NCI-H2107 treated with DMSO at 0.1 percent for 48 hours (cell line): ENCODE measurements around the gene GUCA2B.

Experiments
- DNase-seq: peaks from one replicate; lab custom pipeline; 2025; ENCODE audit not compliant: unreplicated experiment; lab: John Stamatoyannopoulos, UW

Gene GUCA2B

DNA sequence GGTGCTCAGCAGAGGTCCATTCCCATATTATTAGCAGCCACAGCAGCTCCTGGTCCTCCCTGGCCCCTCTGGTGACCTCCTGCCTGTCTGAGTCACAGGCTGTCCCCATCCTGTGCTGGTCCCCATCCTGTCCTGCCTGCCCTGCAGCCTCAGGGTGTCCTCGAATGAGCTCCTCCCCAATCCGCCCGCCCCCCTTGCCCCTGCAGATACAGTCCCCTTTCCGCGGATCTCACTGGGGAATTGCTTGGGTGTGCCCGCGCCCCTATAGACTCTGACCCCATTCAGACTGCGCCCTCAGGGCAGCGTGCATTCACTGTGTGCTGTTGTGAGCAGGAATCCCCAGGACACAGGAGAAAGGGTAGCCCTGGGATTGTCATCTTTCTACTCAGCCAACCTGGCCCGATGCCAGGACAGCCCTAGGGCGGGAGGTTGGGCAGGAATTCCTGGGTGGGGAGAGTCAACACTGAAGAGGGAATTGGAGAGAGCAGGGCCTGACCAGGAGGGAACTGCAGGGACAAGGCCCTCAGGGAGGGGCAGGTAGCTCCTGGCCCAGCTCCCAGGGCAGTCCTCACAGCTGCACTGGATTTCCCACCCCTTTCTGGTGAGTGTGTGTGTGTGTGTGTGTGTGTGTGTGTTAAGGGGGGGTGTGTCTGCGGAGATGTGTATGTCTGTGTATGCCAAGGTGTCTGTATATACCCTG, 12.5 kb downstream of the GUCA2B start:
- peak; percentile 74 for DNase-seq

DNA sequence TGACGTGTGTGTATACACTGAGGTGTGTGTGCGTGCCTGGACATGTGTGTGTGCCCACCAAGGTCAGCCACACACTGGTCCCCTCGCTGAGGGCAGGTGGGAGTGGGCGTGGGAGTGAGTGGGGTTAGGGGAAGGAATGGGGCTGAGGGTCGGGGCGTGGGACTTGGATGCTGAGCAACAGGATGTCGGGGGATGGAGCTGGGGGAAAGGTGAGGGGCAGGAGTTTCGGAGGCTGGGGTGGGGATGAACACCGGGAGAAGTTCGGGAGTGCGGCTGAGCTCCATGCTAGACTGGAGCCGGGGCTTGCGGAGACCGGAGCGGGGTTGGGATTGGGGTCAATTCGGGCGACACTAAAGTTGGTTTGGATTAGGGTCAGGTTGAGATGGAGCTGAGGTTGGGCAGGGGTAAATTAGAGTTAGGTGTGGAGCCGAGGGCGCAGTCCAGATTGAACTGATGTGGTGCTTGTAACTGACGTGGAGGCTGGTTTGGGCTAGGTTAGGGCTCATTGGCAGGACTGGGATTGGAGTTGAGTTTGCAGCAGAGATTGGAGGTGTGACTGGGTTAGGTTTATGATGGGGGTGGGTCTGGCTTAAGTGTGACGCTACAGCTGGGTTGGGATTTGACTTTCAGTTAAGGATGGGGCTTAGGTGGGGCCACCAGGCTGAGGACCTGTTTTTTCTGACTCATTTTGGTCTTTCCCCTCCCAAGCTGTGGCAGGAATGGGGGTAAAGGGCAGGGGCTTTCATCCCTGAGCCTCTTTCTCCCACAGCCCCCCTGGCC, 14.6 kb downstream of the GUCA2B start:
- no peak for DNase-seq

DNA sequence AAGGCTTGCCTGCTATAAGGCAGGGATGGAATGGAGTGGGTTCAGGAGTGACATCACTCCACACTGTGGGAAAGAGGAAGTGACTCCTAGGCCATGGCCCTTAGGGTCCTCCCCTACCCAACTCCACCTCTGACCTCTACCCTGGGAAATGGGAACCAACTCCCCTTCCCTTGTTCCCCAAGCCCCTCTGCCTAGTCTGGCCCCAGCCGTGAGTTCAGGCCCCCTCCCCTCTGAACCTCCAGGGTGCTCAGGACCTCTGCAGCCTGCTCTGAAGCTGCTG, 15.1 kb downstream of the GUCA2B start:
- DNase-seq, result no peak

DNA sequence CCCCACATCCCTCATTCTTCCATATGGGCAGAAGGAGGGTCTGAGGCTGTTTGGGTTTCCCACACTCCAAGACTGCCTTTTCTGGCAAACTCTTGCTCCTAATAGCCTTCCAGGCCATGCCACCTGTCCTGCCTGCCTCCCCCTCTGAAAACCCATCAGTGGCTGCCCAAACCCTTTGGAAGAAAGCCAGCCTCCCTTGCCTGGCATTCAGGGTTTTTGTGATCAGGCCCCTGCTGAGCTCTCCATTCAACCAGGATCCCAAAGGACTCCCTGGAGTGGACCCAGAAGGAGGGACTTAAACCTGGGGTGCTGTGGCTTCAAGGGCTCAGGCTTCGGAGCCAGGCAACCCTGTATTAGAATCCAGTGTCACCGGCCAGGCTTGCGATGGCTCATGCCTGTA, 15.6 kb downstream of the GUCA2B start:
- peak; percentile 91 for DNase-seq

DNA sequence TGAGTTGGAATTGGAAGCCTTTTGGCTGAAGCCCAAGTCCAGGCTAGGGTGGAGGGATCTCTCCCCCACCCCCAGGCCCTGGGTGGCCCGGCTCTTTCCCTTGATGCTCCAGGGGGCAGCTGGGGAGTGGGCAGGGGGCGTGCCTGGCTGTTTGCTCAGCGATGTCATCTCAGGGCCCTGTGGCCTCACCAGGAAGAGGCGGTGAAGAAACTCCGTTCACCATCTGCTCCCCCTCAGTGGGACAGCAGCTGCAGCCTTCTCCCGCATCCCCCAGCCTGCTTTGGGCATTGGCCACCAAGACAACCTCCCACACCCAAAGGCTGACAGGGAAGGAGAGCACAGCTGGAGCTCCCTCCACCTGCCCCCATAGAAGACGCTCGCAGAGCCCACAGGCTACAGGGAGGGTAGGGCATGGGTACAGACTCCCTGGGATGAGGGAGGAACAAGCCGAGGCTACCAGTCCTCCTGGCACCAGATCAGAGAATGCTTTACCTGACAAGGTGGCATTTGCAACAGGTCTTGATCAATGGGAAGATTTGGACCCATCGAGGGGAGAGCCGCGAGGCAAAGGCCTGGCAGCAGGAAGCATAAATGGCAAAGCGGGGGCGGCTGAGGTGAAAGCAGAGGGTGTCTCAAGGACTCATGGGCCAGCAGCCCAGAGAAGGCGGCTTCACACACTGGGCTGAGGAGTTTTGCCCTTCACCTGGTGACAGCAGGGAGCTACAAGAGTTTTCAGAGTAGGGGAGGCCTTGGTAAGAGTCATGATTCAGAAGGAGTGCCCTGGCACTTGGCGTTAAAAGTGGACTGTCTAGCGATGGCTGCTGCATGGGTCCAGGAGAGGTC, 17.8 kb downstream of the GUCA2B start:
- no peak for DNase-seq

DNA sequence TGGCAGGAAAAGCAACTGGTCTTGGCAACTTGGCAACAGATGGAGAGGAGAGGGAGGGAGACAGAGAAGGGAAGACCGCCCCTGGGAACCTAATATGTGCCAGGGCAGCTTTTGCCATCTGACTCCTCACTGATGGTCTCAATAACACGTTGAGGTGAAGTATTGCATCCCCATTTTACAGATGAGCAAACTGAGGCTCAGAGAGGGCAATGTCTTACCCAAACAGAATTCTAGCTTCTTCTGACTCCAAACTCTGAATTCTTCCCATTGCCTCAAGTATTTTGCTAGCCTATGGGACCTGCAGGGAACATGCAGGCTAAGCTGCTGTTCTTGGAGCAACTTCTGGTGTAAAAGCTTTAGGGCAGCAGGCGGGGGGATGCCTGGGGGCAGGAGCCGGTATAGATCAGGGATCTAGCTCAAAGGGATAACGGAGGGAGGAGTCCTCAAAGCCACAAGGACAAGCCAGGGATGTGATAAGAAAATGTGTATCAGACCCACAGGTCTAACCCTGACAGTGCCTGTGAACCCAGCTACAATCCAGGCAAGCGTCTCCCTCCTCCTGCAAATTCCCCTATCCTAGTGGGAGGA, 18.6 kb downstream of the GUCA2B start:
- no peak for DNase-seq

DNA sequence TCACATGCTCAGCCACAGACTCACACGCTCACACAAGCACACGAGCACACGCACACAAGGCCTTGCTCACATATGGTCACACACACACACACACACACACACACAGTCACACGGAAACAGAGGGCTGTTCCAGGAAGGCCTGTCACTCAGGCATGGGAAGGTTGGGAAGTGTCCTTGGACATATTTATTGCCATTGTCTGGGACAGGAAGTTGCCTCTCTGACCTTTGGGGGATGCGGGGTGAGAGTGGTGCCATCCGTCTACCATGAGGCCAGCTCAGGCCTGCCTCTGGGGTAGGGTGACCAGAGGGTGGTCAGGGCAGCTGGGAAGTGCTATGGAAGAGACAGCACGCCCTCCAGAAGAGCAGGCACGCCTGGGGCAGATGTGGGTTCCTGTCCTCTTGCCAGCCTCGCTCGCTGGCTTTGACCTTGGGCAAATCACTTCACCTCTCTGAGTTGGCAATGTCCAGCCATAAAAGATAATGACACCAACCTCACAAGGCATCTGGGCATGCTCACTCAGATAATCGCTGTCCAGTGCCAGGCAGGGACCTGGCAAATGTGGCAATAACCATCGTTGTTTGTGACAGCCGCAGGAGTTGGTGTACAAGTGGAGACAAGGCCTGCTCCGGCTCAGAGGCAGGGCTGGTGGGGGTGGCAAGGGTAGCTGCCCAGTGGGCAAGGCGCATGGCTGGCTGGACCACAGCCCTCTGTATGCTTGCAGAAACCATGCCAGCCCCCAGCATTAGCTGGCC, 19.3 kb downstream of the GUCA2B start:
- no peak for DNase-seq

DNA sequence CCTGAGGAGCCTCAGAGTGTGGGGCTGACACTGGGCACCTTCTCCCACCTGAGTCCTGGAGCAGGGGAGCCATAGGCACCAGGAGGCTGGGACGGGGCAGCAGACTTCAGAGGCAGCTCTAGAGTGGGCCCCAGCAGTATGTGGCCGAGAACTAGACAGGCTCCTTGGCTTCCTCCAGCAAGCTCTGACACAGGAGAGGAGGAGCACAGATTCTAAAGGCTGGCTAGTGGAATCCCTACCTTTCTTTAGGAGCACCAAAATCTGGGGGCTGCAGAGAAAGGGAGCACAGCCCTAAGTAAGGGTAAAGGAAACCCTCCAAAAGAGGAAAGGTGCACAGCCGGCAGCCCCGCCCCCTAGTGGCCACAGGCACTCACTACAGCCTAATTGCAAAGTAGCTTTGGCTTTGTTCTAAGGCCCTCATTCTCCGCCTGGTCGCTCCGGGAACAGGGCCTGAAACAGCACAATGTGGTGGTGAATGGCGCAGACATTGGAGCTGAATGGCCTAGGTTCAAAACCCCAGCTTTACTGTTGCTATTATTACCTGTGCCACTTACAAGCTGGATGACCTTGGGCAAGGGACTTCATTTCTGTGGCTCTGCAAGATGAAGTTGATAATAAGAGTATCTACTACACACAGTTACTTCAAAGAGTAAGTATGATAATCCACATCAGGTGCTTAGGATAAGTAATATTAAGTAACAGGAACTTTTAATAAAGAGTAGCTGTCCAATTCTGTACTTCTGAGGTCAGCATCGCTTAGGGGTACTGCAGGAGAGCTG, 20.1 kb downstream of the GUCA2B start:
- DNase-seq, result peak; percentile 57

DNA sequence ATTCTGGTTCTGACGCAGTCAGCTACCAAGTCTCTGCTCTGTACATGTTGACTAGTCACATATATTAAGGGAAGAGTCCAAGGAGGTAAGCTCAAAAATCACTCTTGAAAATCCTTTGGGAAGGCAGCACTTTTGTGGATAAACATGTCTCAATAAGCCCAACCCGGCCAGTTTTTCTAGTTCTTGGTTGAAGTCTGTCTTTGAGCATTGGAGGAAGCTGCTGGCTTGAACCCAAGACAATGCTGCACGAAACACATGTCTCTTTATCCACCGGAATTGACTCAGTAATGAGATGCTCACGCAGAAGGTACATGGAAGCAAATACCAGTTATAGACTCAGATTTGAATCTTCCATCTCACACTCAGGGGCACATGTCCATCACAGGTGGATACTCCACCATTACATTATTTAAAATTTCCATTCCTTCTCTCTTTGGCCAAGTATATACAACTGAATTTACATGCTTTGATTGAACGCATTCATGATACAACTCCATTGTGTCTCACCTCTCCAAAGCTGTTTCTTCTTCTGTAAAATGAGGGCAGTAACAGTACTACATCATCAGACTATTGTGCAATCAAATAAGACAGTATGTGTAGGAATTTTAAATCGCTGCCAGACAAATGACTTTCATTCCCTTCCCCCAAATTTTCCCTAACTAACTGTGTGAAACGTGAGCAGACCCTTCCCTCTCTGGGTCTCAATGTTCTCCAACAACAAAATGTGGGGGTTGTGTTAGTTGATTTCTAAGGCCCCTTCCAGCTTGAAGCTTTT, 20.9 kb downstream of the GUCA2B start:
- no peak for DNase-seq

DNA sequence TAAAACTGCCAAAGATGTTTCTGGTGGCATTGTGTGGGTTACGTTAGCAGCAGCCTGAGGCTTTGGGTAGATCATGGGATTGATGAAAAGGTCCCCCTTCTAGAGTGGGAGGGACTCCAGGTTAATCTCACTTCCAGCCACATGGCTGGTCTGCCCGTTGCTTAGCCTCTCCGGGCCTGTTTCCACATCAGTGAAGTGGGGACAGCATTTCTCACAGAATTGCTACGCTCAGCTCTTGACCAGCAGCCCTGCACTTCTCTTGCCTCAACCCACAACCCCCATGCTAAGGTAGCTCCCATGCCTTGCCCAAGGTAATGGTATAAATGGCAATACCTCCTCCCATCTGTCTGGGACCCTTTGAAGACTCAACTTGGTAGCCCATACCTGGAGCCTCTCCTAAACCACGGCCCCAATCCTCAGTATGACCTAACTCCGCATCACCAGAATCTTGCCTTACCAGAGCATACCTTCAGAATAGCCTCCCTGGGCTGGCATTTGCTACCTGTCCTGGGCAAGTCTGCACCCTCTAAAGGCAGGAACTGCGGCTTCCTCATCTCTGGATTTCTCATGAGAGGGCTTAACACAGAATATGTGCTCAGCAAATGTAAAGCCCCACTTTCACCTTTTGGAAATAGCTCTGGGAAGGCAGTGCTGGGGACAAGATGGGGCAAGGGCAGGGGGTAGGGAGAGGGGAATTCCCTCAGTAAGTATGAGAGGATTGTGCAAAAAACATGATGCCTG, 22.3 kb downstream of the GUCA2B start:
- no peak for DNase-seq

DNA sequence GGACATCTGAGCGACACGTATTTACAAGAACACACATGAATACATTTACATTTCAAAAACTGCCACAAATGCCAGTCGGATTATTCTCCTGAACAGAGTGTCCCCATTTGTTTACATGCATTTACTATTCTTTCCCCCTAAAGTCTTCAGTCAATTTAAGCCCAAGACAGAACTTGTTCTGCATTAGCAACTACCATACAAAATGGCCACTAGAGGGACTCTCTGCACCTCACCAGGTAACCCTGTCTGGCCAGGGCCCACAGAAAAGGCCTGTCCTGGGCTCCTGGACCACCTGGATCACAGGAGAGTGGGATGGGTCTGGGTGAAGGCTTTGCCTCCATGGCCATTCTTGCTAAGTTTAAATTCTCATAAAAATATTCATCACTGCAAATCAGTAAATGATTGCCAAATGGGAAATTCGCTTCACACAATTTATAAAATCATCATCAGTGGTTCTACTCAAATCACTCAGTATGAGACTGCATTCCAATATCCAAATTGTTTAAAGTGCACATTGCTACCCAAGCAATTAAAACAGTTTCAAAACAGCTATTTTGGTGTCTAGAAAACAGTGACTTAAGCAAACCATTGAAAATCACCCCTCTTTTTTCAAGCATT, 23.8 kb downstream of the GUCA2B start:
- peak; percentile 61 for DNase-seq

DNA sequence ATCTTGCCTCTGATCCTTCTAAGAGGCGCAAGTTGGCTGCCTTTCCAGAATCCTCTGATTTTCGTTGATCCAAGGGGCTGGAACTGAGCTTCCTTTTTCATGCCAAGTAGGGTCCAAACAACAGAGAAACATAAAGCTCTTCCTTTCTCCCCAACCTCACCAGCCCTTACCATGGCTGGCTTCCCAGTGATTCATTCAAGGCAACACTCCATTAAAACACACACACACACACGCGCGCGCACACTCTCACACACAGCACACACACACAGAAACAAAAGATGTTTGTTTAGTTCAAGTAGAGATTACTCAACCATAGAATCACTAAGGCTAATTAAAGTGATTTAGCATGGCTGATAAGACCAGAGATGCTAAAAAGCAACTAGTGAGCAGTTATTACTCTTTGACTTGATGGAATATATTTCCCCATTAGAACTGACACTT, 24.4 kb downstream of the GUCA2B start:
- peak; percentile 65 for DNase-seq

DNA sequence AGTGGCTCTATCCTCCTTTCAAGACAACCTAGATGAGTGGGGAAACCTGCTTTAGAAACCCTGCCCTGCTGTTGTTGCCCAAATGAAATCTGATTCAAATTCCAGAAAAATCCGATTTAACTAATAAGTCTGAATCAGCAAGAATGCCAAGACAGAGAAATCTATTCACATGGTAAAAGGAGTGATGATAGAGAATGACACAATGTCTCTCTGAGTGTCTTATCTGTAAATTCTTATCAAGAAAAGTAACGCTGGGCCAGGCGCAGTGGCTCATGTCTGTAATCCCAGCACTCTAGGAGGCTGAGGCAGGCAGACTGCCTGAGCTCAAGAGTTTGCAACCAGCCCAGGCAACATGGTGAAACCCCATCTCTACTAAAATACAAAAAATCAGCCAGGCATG, 25.0 kb downstream of the GUCA2B start:
- no peak for DNase-seq

DNA sequence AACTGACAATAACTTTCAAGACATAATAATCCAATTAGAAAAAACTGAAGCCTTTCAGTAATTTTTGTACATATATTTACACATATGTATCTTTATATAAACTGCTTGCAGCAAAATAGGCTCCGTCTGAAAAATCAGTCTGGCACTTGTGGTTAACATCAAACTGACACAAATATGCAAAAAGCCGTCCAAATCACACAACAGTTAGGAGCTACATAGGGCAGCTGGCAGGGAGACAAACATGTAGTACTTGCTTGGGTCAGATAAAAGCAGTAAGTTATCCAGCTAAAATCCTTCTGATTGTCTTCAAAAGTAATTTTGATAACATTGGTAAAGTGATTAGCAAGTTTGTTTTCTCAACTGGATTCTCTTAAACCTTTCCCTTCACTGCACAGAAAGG, 26.1 kb downstream of the GUCA2B start:
- no peak for DNase-seq

DNA sequence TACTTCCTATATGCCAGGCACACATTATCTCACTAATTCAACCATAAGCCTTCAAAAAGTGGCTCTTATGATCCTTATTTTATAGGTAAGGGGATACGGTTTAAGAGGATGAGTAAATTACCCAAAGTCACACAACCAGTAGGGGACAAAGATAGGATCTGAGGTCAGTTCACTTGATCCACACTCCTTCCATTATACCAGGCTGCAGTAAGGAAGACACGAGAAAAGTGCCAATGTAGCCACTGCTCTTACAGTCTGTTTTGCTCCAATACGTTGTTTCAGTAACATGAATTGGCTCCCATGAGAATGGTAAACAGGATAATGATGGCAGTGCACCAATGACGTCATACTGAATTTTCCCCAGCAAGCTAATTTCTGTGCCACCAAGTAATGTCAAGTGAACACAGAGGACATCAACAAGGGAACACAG, 26.7 kb downstream of the GUCA2B start:
- DNase-seq, result no peak

DNA sequence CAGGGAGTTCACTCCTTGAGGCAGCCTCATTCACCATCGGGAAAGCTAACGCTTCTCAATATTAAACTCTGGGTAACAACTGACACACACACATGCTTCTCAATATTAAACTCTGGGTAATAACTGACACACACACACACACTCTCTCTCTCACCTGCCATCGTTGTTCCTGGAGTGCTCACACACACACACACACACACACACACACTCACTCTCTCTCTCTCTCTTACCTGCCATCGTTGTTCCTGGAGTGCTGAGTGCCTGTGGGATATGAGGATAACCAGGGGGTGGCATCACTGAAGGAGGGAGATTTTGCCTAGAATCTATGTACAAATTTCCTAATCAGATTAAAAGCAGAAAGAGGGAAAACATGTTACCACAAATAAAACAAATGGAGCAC, 28.5 kb downstream of the GUCA2B start:
- no peak for DNase-seq

DNA sequence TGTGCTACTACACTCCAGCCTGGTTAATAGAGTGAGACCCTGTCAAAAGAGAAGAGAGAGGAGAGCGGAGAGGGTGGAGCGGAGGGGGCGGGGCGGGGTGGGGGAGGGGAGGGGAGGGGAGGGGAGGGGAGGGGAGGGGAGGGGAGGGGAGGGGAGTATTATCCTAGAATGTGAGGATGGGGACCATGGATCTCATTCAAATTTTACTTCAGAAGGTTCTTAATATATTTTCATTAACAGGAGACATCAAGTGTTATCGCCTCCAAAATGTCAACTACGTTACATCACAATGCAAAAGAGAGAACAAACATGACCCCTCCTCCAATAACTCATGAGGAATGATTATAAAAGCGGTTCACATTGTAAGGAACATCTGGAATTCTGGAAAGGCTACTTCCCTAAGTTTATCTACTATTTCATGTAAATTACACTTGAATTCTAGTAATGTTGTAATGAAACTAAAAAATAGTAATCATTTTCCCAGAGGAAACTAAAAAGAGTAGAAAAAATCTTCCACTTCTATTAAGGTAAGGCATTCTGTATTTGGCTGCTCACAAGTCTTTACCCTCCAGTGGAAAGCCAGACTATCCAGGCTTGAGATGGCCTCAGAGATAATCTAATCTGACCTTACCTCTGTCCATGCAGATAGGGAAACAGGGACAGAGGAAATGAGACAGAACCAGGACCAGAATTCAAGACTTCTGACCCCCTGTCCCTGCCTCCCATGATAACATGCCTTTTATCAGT, 30.2 kb downstream of the GUCA2B start:
- no peak for DNase-seq

DNA sequence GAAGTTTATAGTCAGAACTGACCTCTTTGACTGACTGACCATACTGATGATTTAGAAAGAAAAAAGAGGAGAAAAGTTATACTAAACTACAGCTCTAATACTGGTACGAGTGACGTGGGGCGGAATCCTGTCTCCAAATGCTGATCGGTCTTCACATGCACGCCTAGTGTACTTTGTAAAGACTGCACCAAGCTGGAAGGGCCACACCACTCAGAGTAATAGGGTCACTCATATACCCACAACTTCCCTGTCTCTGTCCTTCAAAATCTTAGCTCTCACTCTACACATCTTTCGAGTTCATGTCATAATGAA, 30.7 kb downstream of the GUCA2B start:
- no peak for DNase-seq
